HCT116 (cell line): ENCODE measurements around the gene ADNP2.

Source experiments
- CTCF ChIP-seq, 3 experiments: fragments of 200-600 bp in 1 of 3; sonication (generic) in 1 of 3; IDR thresholded peaks in 2 of 3; conservative IDR thresholded peaks in 1 of 3; 2 replicates each; pipeline ENCODE4 v1.5.1; 2012 to 2017; ENCODE audit warnings: low read depth in 2 of 3, low read length in 2 of 3, antibody characterized with exemption in 1 of 3, borderline replicate concordance in 1 of 3, control low read depth in 1 of 3, mild to moderate bottlenecking in 1 of 3, mixed read lengths in 1 of 3, mixed run types in 1 of 3, moderate library complexity in 1 of 3; ENCODE audit not compliant: insufficient read depth in 1 of 3
- MAX ChIP-seq: IDR thresholded peaks from 2 replicates; pipeline ENCODE4 v1.6.1; 2012
- POLR2A ChIP-seq: IDR thresholded peaks from 2 replicates; pipeline ENCODE4 v1.7.0; 2011; ENCODE audit warnings: borderline replicate concordance; ENCODE audit not compliant: insufficient read depth, insufficient read length; ENCODE audit errors: extremely low read depth
- SIN3A ChIP-seq: IDR thresholded peaks from 2 replicates; pipeline ENCODE4 v1.6.1; 2012; ENCODE audit warnings: low read depth
- SRF ChIP-seq: IDR thresholded peaks from 2 replicates; pipeline ENCODE4 v1.6.1; 2012; ENCODE audit warnings: low read depth

GRCh38 chr18:80189531-80189865 is 80.4 kb downstream of the ADNP2 start:
- TF ChIP-seq SRF (no peak), MAX (no peak), CTCF (IDR thresholded peaks at IDR 0.05 in 2 of 3, conservative IDR thresholded peaks at IDR 0.05 in 1 of 3; ENCODE audit: borderline replicate concordance in 1 of 3, insufficient read depth in 1 of 3, low read depth in 2 of 3, low read length in 2 of 3) (no peak), POLR2A (no peak), SIN3A (no peak)
